Calu3 (cell line): ENCODE results near the gene SLC30A2. TPM values are rescaled to one million over a fixed set of nuclear protein-coding genes. Genes with fewer than 3 reads are reported as not detected.

Experiments used
- BruUV-seq: library from RNA; stranded (reverse); fragments of 400-500 nt; replicated peaks from 2 replicates; lab custom pipeline; 2021; lab: Mats Ljungman, UMichigan
- CTCF ChIA-PET: fragments of 300-600 bp; sonication (Branson Sonifier 250); formaldehyde crosslinking; loops from one replicate; lab custom pipeline; 2022; ENCODE audit warnings: antibody characterized with exemption; lab: Charles Lee
- DNase-seq: peaks from one replicate; pipeline ENCODE4 v3.0.0; 2022
- H3K27ac Mint-ChIP-seq: one replicate; pipeline ENCODE4 v1.8.0; 2022; ENCODE audit warnings: mixed read lengths; ENCODE audit not compliant: unreplicated experiment
- H3K27me3 Mint-ChIP-seq: one replicate; pipeline ENCODE4 v1.8.0; 2022; ENCODE audit warnings: mixed read lengths; ENCODE audit not compliant: unreplicated experiment
- H3K36me3 Mint-ChIP-seq: one replicate; pipeline ENCODE4 v1.8.0; 2022; ENCODE audit warnings: mild to moderate bottlenecking, moderate library complexity, mixed read lengths; ENCODE audit not compliant: insufficient read depth, unreplicated experiment
- H3K4me1 Mint-ChIP-seq: one replicate; pipeline ENCODE4 v1.8.0; 2022; ENCODE audit warnings: mild to moderate bottlenecking, low read depth, mixed read lengths; ENCODE audit not compliant: unreplicated experiment
- H3K4me3 Mint-ChIP-seq: one replicate; pipeline ENCODE4 v1.8.0; 2022; ENCODE audit warnings: mild to moderate bottlenecking, low read depth, moderate library complexity, mixed read lengths; ENCODE audit not compliant: unreplicated experiment
- H3K9me3 Mint-ChIP-seq: one replicate; pipeline ENCODE4 v1.8.0; 2022; ENCODE audit warnings: low read depth, mixed read lengths; ENCODE audit not compliant: unreplicated experiment
- intact Hi-C: fragments of 100-400 bp; cut with micrococcal nuclease; formaldehyde crosslinking; loops from one replicate; pipeline ENCODE4 v1.10.0; 2022; ENCODE audit not compliant: unreplicated experiment
- total RNA-seq: library from RNA; stranded (reverse); gene quantifications from 2 replicates; pipeline ENCODE4 v1.2.3, GENCODE V29; 2022
- TF ChIP-seq, protein P1 (sequence below): fragments of 200-600 bp; IDR thresholded peaks from one replicate; pipeline ENCODE4 v1.8.0; 2022; ENCODE audit warnings: antibody characterized with exemption; ENCODE audit not compliant: unreplicated experiment

SLC30A2 gene
- total RNA-seq, 1 experiment from 2014 or later, result not detected

DNA sequence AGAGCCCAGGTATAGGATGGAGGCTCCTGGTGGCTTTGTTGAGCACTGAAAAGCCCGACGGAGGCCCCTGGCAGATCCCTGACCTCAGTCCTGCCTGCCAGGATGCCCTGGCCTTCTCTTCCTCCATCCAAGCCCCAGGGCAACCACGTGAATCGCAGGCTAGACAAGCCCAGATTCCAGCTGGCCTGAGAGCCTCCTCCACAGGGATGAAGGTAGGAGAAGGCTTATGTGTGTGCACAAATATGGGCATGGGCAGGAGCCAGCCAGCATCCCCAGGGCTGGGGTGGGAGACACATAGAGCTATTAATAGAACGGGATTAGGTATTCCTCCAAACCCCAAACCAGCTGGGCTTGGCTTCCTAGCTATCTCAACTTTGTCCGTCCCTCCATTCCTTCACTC is 28.3 kb downstream of the SLC30A2 start:
- CTCF ChIA-PET, result no interaction called here

DNA sequence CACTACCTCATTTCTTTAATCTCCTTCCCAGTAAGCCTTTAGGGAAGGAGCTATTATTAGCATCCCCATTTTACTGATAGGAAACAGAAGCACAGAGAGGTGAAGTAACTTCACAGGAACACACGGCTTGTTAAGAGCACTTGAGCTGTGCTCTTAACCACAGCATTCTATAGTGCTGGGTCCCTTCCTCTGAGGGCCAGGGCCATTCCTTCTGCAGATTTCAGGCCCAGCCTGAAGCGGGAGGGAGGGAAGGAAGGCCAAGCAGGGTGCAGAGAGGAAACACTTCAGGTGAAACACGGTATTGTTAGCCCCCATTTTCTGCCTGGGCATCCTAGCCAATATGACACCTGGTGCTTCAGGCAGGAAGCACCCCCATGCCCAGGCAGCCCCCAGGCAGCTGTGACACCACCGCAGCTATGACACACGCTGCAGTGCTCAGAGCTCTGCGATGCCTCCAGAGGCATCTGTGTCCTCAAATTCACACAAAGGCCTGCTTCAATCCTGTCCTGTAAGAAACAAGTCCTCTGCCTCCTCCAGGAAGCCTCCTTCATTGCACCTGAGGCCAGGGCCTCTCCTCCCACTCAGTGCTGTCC is 28.9 kb downstream of the SLC30A2 start:
- H3K27ac Mint-ChIP-seq, result no peak overlapping the region
- DNase-seq, result no peak
- no peak overlapping the region for H3K4me3 Mint-ChIP-seq
- no peaks in the 10 kb centered on the region for H3K9me3 Mint-ChIP-seq
- H3K27me3 Mint-ChIP-seq, result peaks cover 18% of the 10 kb centered on the region
- no TSS peak for BruUV-seq
- intact Hi-C loops, result no loop called here
- peaks cover 5% of the 10 kb centered on the region for H3K36me3 Mint-ChIP-seq
- CTCF ChIA-PET, result no interaction called here
- TF ChIP-seq, protein P1, sequence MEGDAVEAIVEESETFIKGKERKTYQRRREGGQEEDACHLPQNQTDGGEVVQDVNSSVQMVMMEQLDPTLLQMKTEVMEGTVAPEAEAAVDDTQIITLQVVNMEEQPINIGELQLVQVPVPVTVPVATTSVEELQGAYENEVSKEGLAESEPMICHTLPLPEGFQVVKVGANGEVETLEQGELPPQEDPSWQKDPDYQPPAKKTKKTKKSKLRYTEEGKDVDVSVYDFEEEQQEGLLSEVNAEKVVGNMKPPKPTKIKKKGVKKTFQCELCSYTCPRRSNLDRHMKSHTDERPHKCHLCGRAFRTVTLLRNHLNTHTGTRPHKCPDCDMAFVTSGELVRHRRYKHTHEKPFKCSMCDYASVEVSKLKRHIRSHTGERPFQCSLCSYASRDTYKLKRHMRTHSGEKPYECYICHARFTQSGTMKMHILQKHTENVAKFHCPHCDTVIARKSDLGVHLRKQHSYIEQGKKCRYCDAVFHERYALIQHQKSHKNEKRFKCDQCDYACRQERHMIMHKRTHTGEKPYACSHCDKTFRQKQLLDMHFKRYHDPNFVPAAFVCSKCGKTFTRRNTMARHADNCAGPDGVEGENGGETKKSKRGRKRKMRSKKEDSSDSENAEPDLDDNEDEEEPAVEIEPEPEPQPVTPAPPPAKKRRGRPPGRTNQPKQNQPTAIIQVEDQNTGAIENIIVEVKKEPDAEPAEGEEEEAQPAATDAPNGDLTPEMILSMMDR, result no peak
- H3K4me1 Mint-ChIP-seq, result peaks cover 6% of the 10 kb centered on the region

More for the DNA sequence above, 28.3 kb downstream of the SLC30A2 start:
- H3K9me3 Mint-ChIP-seq, result no peaks in the 10 kb centered on the region
- no peak overlapping the region for H3K27ac Mint-ChIP-seq
- peaks cover 18% of the 10 kb centered on the region for H3K27me3 Mint-ChIP-seq
- H3K4me3 Mint-ChIP-seq, result no peak overlapping the region
- intact Hi-C loops, result no loop called here
- H3K4me1 Mint-ChIP-seq, result peaks cover 6% of the 10 kb centered on the region
- peaks cover 5% of the 10 kb centered on the region for H3K36me3 Mint-ChIP-seq
- TF ChIP-seq, protein P1, result no peak
- BruUV-seq, result no TSS peak
- no peak for DNase-seq

DNA sequence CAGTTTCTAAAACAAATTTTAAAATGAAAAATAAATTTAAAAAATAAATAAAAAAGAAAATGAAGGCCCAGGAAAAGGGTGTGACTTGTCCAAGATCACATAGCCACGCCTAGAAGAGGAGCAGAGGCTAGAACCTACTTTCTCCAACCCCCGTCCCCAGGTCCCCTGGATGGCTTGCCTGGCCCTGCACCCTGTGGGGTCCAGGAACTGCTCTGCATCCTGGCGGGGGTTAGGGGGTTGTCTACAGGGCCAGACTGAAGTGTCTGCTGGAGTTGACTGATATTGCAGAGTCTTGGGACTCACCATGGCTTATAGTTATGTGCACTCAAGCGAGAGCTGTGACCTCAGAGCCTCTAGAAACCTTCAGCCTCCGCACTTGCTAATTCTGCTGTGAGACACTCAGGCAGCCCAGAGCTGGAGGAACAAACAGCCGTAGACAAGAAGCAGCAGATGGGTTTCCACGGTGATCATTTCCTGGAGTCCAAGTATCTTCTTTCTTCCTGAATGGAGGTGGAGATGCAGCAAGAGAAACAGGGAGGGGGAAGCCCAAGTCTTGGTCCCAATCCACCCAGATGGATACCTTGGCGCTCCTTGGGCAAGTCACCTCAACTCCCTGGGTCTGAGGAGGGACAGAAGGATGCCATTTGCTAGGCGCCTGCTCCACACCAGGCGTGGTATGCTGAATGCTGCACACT is 29.5 kb downstream of the SLC30A2 start:
- CTCF ChIA-PET, result no interaction called here
- TF ChIP-seq, protein P1, result no peak
- peaks cover 5% of the 10 kb centered on the region for H3K36me3 Mint-ChIP-seq
- H3K4me3 Mint-ChIP-seq, result no peak overlapping the region
- no TSS peak for BruUV-seq
- H3K9me3 Mint-ChIP-seq, result no peaks in the 10 kb centered on the region
- peaks cover 6% of the 10 kb centered on the region for H3K4me1 Mint-ChIP-seq
- no peak for DNase-seq
- H3K27me3 Mint-ChIP-seq, result peaks cover 15% of the 10 kb centered on the region
- intact Hi-C loops, result no loop called here
- H3K27ac Mint-ChIP-seq, result no peak overlapping the region

DNA sequence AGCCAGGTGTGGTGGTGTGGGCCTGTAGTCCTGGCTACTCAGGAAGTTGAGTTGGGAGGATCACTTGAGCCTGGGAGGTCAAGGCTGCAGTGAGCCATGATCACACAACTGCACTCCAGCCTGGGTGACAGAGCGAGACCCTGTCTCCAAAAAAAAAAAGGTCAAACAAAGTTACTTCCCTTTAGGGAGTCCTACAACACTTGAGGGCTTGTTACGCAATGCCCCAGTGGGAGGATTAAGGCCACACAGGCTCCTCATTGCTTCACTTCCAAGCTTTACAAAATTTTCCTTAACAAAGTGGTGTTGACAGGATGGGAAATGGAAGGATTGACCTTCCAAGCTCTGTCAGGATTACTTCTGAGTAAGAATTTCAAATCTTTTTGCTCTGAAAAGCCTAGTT is 30.6 kb downstream of the SLC30A2 start:
- no peak for DNase-seq
- H3K36me3 Mint-ChIP-seq, result peaks cover 5% of the 10 kb centered on the region
- BruUV-seq, result no TSS peak
- peaks cover 6% of the 10 kb centered on the region for H3K4me1 Mint-ChIP-seq
- no peaks in the 10 kb centered on the region for H3K9me3 Mint-ChIP-seq
- TF ChIP-seq, protein P1, result no peak
- H3K27me3 Mint-ChIP-seq, result peaks cover 5% of the 10 kb centered on the region
- no peak overlapping the region for H3K27ac Mint-ChIP-seq
- CTCF ChIA-PET, result no interaction called here
- H3K4me3 Mint-ChIP-seq, result no peak overlapping the region
- intact Hi-C loops, result no loop called here
